Measurements from ENCODE around the gene PLEKHJ1. TPM values are rescaled to one million over a fixed set of nuclear protein-coding genes. Genes with fewer than 3 reads are reported as not detected.

PLEKHJ1 gene
- polyA plus RNA-seq, 1 of the 3 experiments (the other 2 are of a cell fraction), result 151 TPM

DNA sequence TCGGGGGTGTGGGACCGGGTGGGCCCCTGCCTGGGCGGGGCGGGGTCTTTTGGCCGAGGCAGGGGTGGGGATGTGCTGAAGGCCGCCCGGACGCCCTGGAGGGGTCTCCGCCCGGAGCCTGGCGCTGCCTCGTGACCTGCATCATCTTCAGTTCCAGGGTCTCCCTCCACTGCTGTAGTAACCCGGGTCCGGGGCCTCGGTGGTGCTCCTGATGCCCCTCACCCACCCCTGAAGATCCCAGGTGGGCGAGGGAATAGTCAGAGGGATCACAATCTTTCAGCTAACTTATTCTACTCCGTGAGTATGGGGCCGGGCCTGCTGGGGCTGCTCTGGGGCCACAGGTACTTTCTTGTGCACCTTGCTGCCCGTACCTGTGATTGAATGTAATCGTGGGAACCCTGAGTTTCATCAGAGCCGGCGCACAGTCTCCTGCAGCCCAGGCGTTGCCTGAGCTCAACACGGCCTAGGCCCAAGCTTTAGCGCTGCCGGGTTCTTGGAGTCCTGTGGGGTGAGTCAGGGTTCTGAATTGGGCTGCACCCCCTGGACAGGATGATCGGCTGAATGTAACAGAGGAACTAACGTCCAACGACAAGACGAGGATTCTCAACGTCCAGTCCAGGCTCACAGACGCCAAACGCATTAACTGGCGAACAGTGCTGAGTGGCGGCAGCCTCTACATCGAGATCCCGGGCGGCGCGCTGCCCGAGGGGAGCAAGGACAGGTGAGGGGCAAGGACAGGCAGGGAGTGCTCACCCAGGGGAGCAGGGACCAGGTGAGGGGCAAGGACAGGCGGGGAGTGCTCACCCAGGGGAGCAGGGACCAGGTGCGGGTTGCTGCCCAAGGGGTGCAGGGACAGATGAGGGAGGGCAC lies 35.3 kb upstream of the PLEKHJ1 start:
- 40% methylated on average over 22 of the region's 43 CpGs for WGBS (ENCODE audit: low lambda C conversion rate)
- no peak for DNase-seq
- H3K27me3 ChIP-seq (ENCODE audit: insufficient read depth), result no peaks in the 10 kb centered on the region
- TF ChIP-seq, protein P1, sequence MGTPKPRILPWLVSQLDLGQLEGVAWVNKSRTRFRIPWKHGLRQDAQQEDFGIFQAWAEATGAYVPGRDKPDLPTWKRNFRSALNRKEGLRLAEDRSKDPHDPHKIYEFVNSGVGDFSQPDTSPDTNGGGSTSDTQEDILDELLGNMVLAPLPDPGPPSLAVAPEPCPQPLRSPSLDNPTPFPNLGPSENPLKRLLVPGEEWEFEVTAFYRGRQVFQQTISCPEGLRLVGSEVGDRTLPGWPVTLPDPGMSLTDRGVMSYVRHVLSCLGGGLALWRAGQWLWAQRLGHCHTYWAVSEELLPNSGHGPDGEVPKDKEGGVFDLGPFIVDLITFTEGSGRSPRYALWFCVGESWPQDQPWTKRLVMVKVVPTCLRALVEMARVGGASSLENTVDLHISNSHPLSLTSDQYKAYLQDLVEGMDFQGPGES (IDR thresholded peaks at IDR 0.05; ENCODE audit: low read depth, low read length), result no peak
- TF ChIP-seq FOSL2 (IDR thresholded peaks at IDR 0.05; ENCODE audit: borderline replicate concordance, low read depth) (peak; percentile 44), NFIC (IDR thresholded peaks at IDR 0.05; ENCODE audit: borderline replicate concordance) (no peak), YY1 (IDR thresholded peaks at IDR 0.05; ENCODE audit: low read depth) (no peak), RFX5 (IDR thresholded peaks at IDR 0.05; ENCODE audit: low read length) (no peak), RCOR1 (IDR thresholded peaks at IDR 0.05; ENCODE audit: low read length) (no peak), POLR2AphosphoS5 (IDR thresholded peaks at IDR 0.05; ENCODE audit: low read depth, low read length) (no peak), SMC3 (IDR thresholded peaks at IDR 0.05; ENCODE audit: low read depth, low read length) (no peak), JUND (IDR thresholded peaks at IDR 0.05) (peak; percentile 23; the same call in 1 of the 2 replicates), SIN3A (IDR thresholded peaks at IDR 0.05; ENCODE audit: borderline replicate concordance, low read depth, low read length) (0 out of 2 replicates have a peak, but pooled peaks have one; percentile 7)
- TF ChIP-seq, protein P2, sequence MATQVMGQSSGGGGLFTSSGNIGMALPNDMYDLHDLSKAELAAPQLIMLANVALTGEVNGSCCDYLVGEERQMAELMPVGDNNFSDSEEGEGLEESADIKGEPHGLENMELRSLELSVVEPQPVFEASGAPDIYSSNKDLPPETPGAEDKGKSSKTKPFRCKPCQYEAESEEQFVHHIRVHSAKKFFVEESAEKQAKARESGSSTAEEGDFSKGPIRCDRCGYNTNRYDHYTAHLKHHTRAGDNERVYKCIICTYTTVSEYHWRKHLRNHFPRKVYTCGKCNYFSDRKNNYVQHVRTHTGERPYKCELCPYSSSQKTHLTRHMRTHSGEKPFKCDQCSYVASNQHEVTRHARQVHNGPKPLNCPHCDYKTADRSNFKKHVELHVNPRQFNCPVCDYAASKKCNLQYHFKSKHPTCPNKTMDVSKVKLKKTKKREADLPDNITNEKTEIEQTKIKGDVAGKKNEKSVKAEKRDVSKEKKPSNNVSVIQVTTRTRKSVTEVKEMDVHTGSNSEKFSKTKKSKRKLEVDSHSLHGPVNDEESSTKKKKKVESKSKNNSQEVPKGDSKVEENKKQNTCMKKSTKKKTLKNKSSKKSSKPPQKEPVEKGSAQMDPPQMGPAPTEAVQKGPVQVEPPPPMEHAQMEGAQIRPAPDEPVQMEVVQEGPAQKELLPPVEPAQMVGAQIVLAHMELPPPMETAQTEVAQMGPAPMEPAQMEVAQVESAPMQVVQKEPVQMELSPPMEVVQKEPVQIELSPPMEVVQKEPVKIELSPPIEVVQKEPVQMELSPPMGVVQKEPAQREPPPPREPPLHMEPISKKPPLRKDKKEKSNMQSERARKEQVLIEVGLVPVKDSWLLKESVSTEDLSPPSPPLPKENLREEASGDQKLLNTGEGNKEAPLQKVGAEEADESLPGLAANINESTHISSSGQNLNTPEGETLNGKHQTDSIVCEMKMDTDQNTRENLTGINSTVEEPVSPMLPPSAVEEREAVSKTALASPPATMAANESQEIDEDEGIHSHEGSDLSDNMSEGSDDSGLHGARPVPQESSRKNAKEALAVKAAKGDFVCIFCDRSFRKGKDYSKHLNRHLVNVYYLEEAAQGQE (IDR thresholded peaks at IDR 0.05; ENCODE audit: low read depth, low read length), result no peak
- TF ChIP-seq, protein P3, sequence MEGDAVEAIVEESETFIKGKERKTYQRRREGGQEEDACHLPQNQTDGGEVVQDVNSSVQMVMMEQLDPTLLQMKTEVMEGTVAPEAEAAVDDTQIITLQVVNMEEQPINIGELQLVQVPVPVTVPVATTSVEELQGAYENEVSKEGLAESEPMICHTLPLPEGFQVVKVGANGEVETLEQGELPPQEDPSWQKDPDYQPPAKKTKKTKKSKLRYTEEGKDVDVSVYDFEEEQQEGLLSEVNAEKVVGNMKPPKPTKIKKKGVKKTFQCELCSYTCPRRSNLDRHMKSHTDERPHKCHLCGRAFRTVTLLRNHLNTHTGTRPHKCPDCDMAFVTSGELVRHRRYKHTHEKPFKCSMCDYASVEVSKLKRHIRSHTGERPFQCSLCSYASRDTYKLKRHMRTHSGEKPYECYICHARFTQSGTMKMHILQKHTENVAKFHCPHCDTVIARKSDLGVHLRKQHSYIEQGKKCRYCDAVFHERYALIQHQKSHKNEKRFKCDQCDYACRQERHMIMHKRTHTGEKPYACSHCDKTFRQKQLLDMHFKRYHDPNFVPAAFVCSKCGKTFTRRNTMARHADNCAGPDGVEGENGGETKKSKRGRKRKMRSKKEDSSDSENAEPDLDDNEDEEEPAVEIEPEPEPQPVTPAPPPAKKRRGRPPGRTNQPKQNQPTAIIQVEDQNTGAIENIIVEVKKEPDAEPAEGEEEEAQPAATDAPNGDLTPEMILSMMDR (IDR thresholded peaks at IDR 0.05), result no peak
- peaks cover 17 to 26% of the 10 kb centered on the region in 2 experiments for H3K36me3 ChIP-seq (replicated peaks in 1 of 2; ENCODE audit: control insufficient read depth in 1 of 2, insufficient read depth in 2 of 2, low read length in 1 of 2)
- peaks cover 59% of the 10 kb centered on the region for H4K20me1 ChIP-seq (ENCODE audit: insufficient read depth)
- H3K4me3 ChIP-seq (ENCODE audit: low read depth in 2 of 2, low read length in 1 of 2), result peak overlapping the region; percentile 91 to 100
- peaks cover 23% of the 10 kb centered on the region for H3F3A ChIP-seq (replicated peaks; ENCODE audit: insufficient read depth)
- H3K9me3 ChIP-seq, result no peaks in the 10 kb centered on the region
- CTCF ChIA-PET, result interaction anchor here (1.0 to 11.9 kb wide), 6 partner anchors 10 to 42 kb away, joined by 4 to 284 read pairs (median 49); partner anchors contain the start of genes LINGO3, PLEKHJ1 and SF3A2
- H3K4me1 ChIP-seq (ENCODE audit: control insufficient read depth in 1 of 2, insufficient read depth in 2 of 2, low read depth in 1 of 2, low read length in 1 of 2), result peaks cover 8 to 32% of the 10 kb centered on the region in 2 experiments; a peak in 3 of 4 replicates
- POLR2A ChIA-PET, result interaction anchor here (1.1 to 3.5 kb wide), 5 partner anchors 17 to 115 kb away, joined by 3 to 28 read pairs (median 4); partner anchors contain the start of gene PLEKHJ1
- H3K27ac ChIP-seq (ENCODE audit: low read depth in 2 of 2, low read length in 1 of 2), result peak overlapping the region; percentile 87
- peak overlapping the region; percentile 99 for H3K9ac ChIP-seq
- peaks cover 60% of the 10 kb centered on the region for H3K79me2 ChIP-seq (ENCODE audit: insufficient read depth)
- no peak overlapping the region for H2AFZ ChIP-seq (ENCODE audit: low read depth)
- peak overlapping the region; percentile 90 for H3K4me2 ChIP-seq
- no peaks in the 10 kb centered on the region for H3K9me2 ChIP-seq
